HepG2 (cell line): ENCODE measurements around the gene NINJ2. TPM values are rescaled to one million over a fixed set of nuclear protein-coding genes. Genes with fewer than 3 reads are reported as not detected.

Experiments
- ARID3A ChIP-seq: IDR thresholded peaks from 2 replicates; pipeline ENCODE4 v1.6.1; 2012; ENCODE audit warnings: low read depth, low read length, improper control_type of control experiment
- ATF7-NPFF ChIP-seq: sonication (generic); formaldehyde crosslinking; IDR thresholded peaks from 2 replicates; pipeline ENCODE4 v1.8.1; 2023; ENCODE audit warnings: mild to moderate bottlenecking, low read depth, missing genetic modification reagents, moderate library complexity
- CBX1 ChIP-seq: IDR thresholded peaks from one replicate; pipeline ENCODE4 v1.6.1; 2016; ENCODE audit warnings: antibody characterized with exemption, low read depth
- CBX2 ChIP-seq, 2 experiments: fragments of 200-600 bp in 1 of 2; sonication (generic); formaldehyde crosslinking in 1 of 2; IDR thresholded peaks; 2 replicates each; pipeline versions ENCODE4 v1.7.0 to v1.8.1; 2018 to 2022; ENCODE audit warnings: low read depth in 2 of 2, low read length in 1 of 2, mild to moderate bottlenecking in 1 of 2, missing genetic modification reagents in 1 of 2
- ETV6 ChIP-seq: sonication (generic); formaldehyde crosslinking; conservative IDR thresholded peaks from 2 replicates; pipeline ENCODE4 v1.4.0; 2020; ENCODE audit warnings: missing genetic modification reagents
- FOSL1 ChIP-seq: sonication (generic); formaldehyde crosslinking; IDR thresholded peaks from 2 replicates; pipeline ENCODE4 v1.9.0; 2021; ENCODE audit warnings: missing genetic modification reagents, borderline replicate concordance
- FOXA3 ChIP-seq: IDR thresholded peaks from 2 replicates; pipeline ENCODE4 v1.6.1; 2016; ENCODE audit warnings: missing genetic modification reagents, missing compliant biosample characterization
- FOXC1 ChIP-seq: sonication (generic); formaldehyde crosslinking; IDR thresholded peaks from 2 replicates; pipeline ENCODE4 v1.8.0; 2022; ENCODE audit warnings: mild to moderate bottlenecking, missing genetic modification reagents, borderline replicate concordance
- HDAC1 ChIP-seq: sonication (generic); formaldehyde crosslinking; IDR thresholded peaks from 2 replicates; pipeline ENCODE4 v1.5.1; 2020; ENCODE audit warnings: mild to moderate bottlenecking, missing genetic modification reagents
- IRX3 ChIP-seq: sonication (generic); formaldehyde crosslinking; IDR thresholded peaks from 2 replicates; pipeline ENCODE4 v1.8.1; 2023; ENCODE audit warnings: mild to moderate bottlenecking, low read depth, missing genetic modification reagents, borderline replicate concordance
- ZBTB26 ChIP-seq: IDR thresholded peaks from 2 replicates; pipeline ENCODE4 v1.6.1; 2016; ENCODE audit warnings: missing compliant biosample characterization, missing genetic modification reagents, borderline replicate concordance
- ZBTB7A ChIP-seq: sonication (generic); formaldehyde crosslinking; IDR thresholded peaks from 2 replicates; pipeline ENCODE4 v1.8.0; 2022; ENCODE audit warnings: mild to moderate bottlenecking, missing genetic modification reagents
- ZNF343 ChIP-seq: sonication (generic); formaldehyde crosslinking; IDR thresholded peaks from 2 replicates; pipeline ENCODE4 v1.4.0; 2020; ENCODE audit warnings: mild to moderate bottlenecking, missing genetic modification reagents
- ZNF431 ChIP-seq: sonication (generic); formaldehyde crosslinking; IDR thresholded peaks from 2 replicates; pipeline ENCODE4 v1.9.0; 2022; ENCODE audit warnings: missing genetic modification reagents, low read depth, mild to moderate bottlenecking, borderline replicate concordance
- ZNF850 ChIP-seq: sonication (generic); formaldehyde crosslinking; conservative IDR thresholded peaks from 2 replicates; pipeline ENCODE4 v1.9.0; 2021; ENCODE audit warnings: mild to moderate bottlenecking, missing genetic modification reagents
- polyA plus RNA-seq, 8 experiments: library from polyadenylated mRNA; depleted of rRNA in 3 of 8; stranded (reverse) in 7 of 8; unstranded in 1 of 8; fragments of >200 nt; fragmentation: Illumina TruSeq in 4 of 8; extraction: Trizol in 4 of 8; gene quantifications; 2 replicates each; pipeline versions ENCODE4 v1.2.1 to v1.2.3, GENCODE V29; 2011 to 2016; ENCODE audit warnings: low read depth in 4 of 8, missing spikeins in 1 of 8, mixed read lengths in 1 of 8; ENCODE audit not compliant: insufficient read depth in 1 of 8
- total RNA-seq, 5 experiments: library from RNA; depleted of rRNA; stranded (reverse); fragments of >200 nt; fragmentation: Illumina TruSeq; extraction: Trizol; gene quantifications; 2 replicates each; pipeline ENCODE4 v1.2.3, GENCODE V29; 2016; ENCODE audit warnings: low read depth in 1 of 5
- TF ChIP-seq, protein P1 (sequence below): sonication (generic); formaldehyde crosslinking; IDR thresholded peaks from 2 replicates; pipeline ENCODE4 v1.8.1; 2023; ENCODE audit warnings: mild to moderate bottlenecking, missing genetic modification reagents
- TF ChIP-seq, protein P2 (sequence below): sonication (generic); formaldehyde crosslinking; IDR thresholded peaks from 2 replicates; pipeline ENCODE4 v1.5.1; 2020; ENCODE audit warnings: mild to moderate bottlenecking, missing genetic modification reagents, borderline replicate concordance
- TF ChIP-seq, protein P3 (sequence below): sonication (generic); formaldehyde crosslinking; IDR thresholded peaks from 2 replicates; pipeline ENCODE4 v1.4.0; 2020; ENCODE audit warnings: missing genetic modification reagents
- TF ChIP-seq, protein P4 (sequence below): sonication (generic); formaldehyde crosslinking; IDR thresholded peaks from 2 replicates; pipeline ENCODE4 v1.4.0; 2020; ENCODE audit warnings: mild to moderate bottlenecking, missing genetic modification reagents
- TF ChIP-seq, protein P5 (sequence below): sonication (generic); formaldehyde crosslinking; IDR thresholded peaks from 2 replicates; pipeline ENCODE4 v1.4.0; 2020; ENCODE audit warnings: missing genetic modification reagents

NINJ2 gene
- total and polyA plus RNA-seq, 2 of the 13 experiments (the other 11 are each of a cell fraction or from before 2014, with no cell fraction given): 0.62 to 3.8 TPM

- peak; percentile 37 for TF ChIP-seq CBX1
- TF ChIP-seq, protein P1, sequence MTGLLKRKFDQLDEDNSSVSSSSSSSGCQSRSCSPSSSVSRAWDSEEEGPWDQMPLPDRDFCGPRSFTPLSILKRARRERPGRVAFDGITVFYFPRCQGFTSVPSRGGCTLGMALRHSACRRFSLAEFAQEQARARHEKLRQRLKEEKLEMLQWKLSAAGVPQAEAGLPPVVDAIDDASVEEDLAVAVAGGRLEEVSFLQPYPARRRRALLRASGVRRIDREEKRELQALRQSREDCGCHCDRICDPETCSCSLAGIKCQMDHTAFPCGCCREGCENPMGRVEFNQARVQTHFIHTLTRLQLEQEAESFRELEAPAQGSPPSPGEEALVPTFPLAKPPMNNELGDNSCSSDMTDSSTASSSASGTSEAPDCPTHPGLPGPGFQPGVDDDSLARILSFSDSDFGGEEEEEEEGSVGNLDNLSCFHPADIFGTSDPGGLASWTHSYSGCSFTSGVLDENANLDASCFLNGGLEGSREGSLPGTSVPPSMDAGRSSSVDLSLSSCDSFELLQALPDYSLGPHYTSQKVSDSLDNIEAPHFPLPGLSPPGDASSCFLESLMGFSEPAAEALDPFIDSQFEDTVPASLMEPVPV (CRISPR knock-in tag): peak; percentile 97
- TF ChIP-seq IRX3 (CRISPR knock-in tag): peak; percentile 91
- peak; percentile 21; the same call in 1 of the 2 replicates for TF ChIP-seq ETV6
- TF ChIP-seq, protein P2, sequence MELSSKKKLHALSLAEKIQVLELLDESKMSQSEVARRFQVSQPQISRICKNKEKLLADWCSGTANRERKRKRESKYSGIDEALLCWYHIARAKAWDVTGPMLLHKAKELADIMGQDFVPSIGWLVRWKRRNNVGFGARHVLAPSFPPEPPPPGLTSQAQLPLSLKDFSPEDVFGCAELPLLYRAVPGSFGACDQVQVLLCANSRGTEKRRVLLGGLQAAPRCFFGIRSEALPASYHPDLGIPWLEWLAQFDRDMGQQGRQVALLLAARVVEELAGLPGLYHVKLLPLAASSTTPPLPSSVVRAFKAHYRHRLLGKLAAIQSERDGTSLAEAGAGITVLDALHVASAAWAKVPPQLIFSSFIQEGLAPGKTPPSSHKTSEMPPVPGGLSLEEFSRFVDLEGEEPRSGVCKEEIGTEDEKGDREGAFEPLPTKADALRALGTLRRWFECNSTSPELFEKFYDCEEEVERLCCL: no peak
- 0 out of 2 replicates have a peak, but pooled peaks have one; percentile 76 for TF ChIP-seq ZBTB7A (CRISPR knock-in tag)
- TF ChIP-seq, protein P3, sequence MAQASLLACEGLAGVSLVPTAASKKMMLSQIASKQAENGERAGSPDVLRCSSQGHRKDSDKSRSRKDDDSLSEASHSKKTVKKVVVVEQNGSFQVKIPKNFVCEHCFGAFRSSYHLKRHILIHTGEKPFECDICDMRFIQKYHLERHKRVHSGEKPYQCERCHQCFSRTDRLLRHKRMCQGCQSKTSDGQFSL: no peak
- no peak; the same call in 1 of the 2 replicates for TF ChIP-seq ARID3A
- 0 out of 2 replicates have a peak, but pooled peaks have one; percentile 69 for TF ChIP-seq FOXC1 (CRISPR knock-in tag)
- peak; percentile 86 for TF ChIP-seq ZNF431 (CRISPR knock-in tag)
- TF ChIP-seq FOXA3: peak; percentile 68
- TF ChIP-seq, protein P4, sequence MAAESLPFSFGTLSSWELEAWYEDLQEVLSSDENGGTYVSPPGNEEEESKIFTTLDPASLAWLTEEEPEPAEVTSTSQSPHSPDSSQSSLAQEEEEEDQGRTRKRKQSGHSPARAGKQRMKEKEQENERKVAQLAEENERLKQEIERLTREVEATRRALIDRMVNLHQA (CRISPR knock-in tag): no peak
- no peak for TF ChIP-seq CBX2 (IDR thresholded peaks at IDR 0.05; ENCODE audit: low read depth, low read length)
- no peak for TF ChIP-seq CBX2 (CRISPR knock-in tag; IDR thresholded peaks at IDR 0.05; ENCODE audit: low read depth)
- TF ChIP-seq ATF7-NPFF (CRISPR knock-in tag): peak; percentile 79
- TF ChIP-seq ZNF343 (CRISPR knock-in tag): peak; percentile 75; the same call in 1 of the 2 replicates
- TF ChIP-seq ZBTB26: no peak; the same call in 1 of the 2 replicates
- no peak for TF ChIP-seq ZNF850 (CRISPR knock-in tag)
- TF ChIP-seq FOSL1 (CRISPR knock-in tag): no peak
- peak; percentile 92 for TF ChIP-seq HDAC1 (CRISPR knock-in tag)
- TF ChIP-seq, protein P5, sequence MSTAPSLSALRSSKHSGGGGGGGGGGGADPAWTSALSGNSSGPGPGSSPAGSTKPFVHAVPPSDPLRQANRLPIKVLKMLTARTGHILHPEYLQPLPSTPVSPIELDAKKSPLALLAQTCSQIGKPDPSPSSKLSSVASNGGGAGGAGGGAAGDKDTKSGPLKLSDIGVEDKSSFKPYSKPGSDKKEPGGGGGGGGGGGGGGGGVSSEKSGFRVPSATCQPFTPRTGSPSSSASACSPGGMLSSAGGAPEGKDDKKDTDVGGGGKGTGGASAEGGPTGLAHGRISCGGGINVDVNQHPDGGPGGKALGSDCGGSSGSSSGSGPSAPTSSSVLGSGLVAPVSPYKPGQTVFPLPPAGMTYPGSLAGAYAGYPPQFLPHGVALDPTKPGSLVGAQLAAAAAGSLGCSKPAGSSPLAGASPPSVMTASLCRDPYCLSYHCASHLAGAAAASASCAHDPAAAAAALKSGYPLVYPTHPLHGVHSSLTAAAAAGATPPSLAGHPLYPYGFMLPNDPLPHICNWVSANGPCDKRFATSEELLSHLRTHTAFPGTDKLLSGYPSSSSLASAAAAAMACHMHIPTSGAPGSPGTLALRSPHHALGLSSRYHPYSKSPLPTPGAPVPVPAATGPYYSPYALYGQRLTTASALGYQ: no peak
These were observed 87.2 kb downstream of the NINJ2 start (continued) for GRCh38 chr12:575948-576614.
